Skeletal muscle cell (primary cell): ENCODE data around the gene NSMCE3.
A peak's percentile ranks its signal among the peaks of the same experiment; 100 is the strongest.
"Not testable (repeated sequence)": the region's sequence is repeated elsewhere in the genome, so short reads cannot be mapped to it uniquely, and the experiment has no call there.

Source experiments
- DNase-seq: peaks from one replicate; pipeline ENCODE4 v3.0.0-alpha.2; 2010; ENCODE audit warnings: low read depth
- H3K4me3 ChIP-seq: 2 replicates; pipeline ENCODE4 v1.5.1; 2011; ENCODE audit warnings: low read depth, mild to moderate bottlenecking, control low read depth, low read length, moderate library complexity

Gene NSMCE3

GRCh38 chr15:29272219-29272618 is 2.6 kb upstream of the NSMCE3 start:
- no peak overlapping the region for H3K4me3 ChIP-seq
- no peak for DNase-seq

GRCh38 chr15:29270976-29271375 is 1.4 kb upstream of the NSMCE3 start:
- no peak overlapping the region for H3K4me3 ChIP-seq
- no peak for DNase-seq

- H3K4me3 ChIP-seq = peak overlapping the region; percentile 84
- DNase-seq = no peak
Measured at GRCh38 chr15:29270169-29270955, 740 bp upstream of the NSMCE3 start.

GRCh38 chr15:29268706-29269484 is 727 bp downstream of the NSMCE3 start:
- no peak for DNase-seq
- peak overlapping the region; percentile 84 for H3K4me3 ChIP-seq

- H3K4me3 ChIP-seq = no peak overlapping the region
- no peak for DNase-seq
Measured at GRCh38 chr15:29266052-29266582, 3.5 kb downstream of the NSMCE3 start.

GRCh38 chr15:29263289-29263688 is 6.3 kb downstream of the NSMCE3 start:
- no peak for DNase-seq
- H3K4me3 ChIP-seq = no peak overlapping the region

- H3K4me3 ChIP-seq = no peak overlapping the region
- no peak for DNase-seq
Measured at GRCh38 chr15:29262738-29263137, 6.9 kb downstream of the NSMCE3 start.

- DNase-seq = no peak
- H3K4me3 ChIP-seq = no peak overlapping the region
Measured at GRCh38 chr15:29260896-29261295, 8.7 kb downstream of the NSMCE3 start.

- H3K4me3 ChIP-seq = no peak overlapping the region
- DNase-seq = no peak
Measured at GRCh38 chr15:29259233-29259632, 10.4 kb downstream of the NSMCE3 start.

- H3K4me3 ChIP-seq = no peak overlapping the region
- no peak for DNase-seq
Measured at GRCh38 chr15:29252234-29252633, 17.4 kb downstream of the NSMCE3 start.

- H3K4me3 ChIP-seq = no peak overlapping the region
- no peak for DNase-seq
Measured at GRCh38 chr15:29244544-29244943, 25.1 kb downstream of the NSMCE3 start.

- no peak for DNase-seq
- H3K4me3 ChIP-seq = no peak overlapping the region
Measured at GRCh38 chr15:29244123-29244522, 25.5 kb downstream of the NSMCE3 start.

GRCh38 chr15:29242456-29243242 is 27.0 kb downstream of the NSMCE3 start:
- no peak for DNase-seq
- no peak overlapping the region for H3K4me3 ChIP-seq

- DNase-seq = no peak
- H3K4me3 ChIP-seq = no peak overlapping the region
Measured at GRCh38 chr15:29241207-29241606, 28.4 kb downstream of the NSMCE3 start.

- no peak overlapping the region for H3K4me3 ChIP-seq
- DNase-seq = no peak
Measured at GRCh38 chr15:29239395-29239794, 30.2 kb downstream of the NSMCE3 start.

GRCh38 chr15:29233566-29233965 is 36.1 kb downstream of the NSMCE3 start:
- no peak for DNase-seq
- no peak overlapping the region for H3K4me3 ChIP-seq

- no peak overlapping the region for H3K4me3 ChIP-seq
- no peak for DNase-seq
Measured at GRCh38 chr15:29226436-29227208, 43.0 kb downstream of the NSMCE3 start.

GRCh38 chr15:29225534-29226234 is 43.9 kb downstream of the NSMCE3 start:
- no peak for DNase-seq
- H3K4me3 ChIP-seq = no peak overlapping the region

GRCh38 chr15:29224987-29225363 is 44.6 kb downstream of the NSMCE3 start:
- not testable (repeated sequence) for DNase-seq, H3K4me3 ChIP-seq
